Muscle layer of colon (tissue), 2 donors: ENCODE measurements around the gene MYMX.
A peak's percentile ranks its signal among the peaks of the same experiment; 100 is the strongest.

Source experiments
- H3K27ac ChIP-seq: one replicate; pipeline ENCODE4 v1.7.0; 2013; ENCODE audit warnings: low read depth, mild to moderate bottlenecking, low read length, moderate library complexity
- H3K27me3 ChIP-seq, 2 donors: one replicate each; pipeline ENCODE4 v1.7.0; 2013; ENCODE audit warnings: low read length in 2 of 2, mild to moderate bottlenecking in 2 of 2; ENCODE audit not compliant: insufficient read depth in 2 of 2, control insufficient read depth in 1 of 2
- H3K36me3 ChIP-seq: one replicate; pipeline ENCODE4 v1.7.0; 2013; ENCODE audit warnings: mild to moderate bottlenecking, low read length; ENCODE audit not compliant: insufficient read depth
- H3K4me1 ChIP-seq: one replicate; pipeline ENCODE4 v1.7.0; 2013; ENCODE audit warnings: mild to moderate bottlenecking, low read length; ENCODE audit not compliant: insufficient read depth
- H3K4me3 ChIP-seq, 2 donors: one replicate each; pipeline ENCODE4 v1.7.0; 2013; ENCODE audit warnings: low read length in 2 of 2, low read depth in 1 of 2, mild to moderate bottlenecking in 1 of 2, moderate library complexity in 1 of 2
- H3K9ac ChIP-seq: one replicate; pipeline ENCODE4 v1.7.0; 2013; ENCODE audit warnings: low read length
- H3K9me3 ChIP-seq: one replicate; pipeline ENCODE4 v1.7.0; 2013; ENCODE audit warnings: mild to moderate bottlenecking, low read length
- donor health status: abdominal sarcoma.
- donor health status: Adenocarcinoma of cecum.

Gene MYMX

DNA sequence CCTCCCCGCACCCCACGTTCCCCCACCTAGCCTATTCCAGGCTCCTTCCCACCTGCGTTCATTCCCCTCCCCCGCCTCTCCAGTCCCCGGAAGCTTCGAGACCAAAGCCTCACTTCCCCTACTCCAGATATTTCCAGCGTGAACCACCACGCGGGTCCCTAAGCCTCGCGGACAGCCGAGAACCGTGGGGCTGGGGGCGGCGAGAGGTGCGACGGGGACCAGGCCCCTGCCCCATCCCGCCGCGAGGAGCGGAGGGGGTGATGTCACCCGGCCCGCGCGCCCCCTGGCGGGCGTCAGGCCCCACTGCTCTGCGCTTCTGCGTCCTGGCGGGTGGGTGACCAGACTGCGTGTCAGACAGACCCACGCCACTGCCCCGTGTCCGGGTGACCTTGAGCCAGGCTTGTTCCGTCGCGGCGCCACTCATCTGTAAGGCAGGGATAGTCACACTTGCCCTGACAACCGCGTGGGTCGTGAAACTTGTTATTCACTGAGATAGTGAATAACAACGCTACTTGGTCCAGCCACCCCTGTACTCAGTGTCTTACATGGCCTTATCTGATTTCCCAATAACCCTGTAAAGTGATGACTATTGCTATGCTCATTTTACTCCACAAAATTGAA is 21.2 kb downstream of the MYMX start:
- peaks cover 17% of the 10 kb centered on the region for H3K36me3 ChIP-seq
- H3K4me3 ChIP-seq, result peak overlapping the region; percentile 75 to 81
- peak overlapping the region; percentile 97 for H3K27ac ChIP-seq
- H3K9ac ChIP-seq, result peak overlapping the region; percentile 82
- H3K27me3 ChIP-seq, result no peaks in the 10 kb centered on the region
- H3K9me3 ChIP-seq, result no peaks in the 10 kb centered on the region
- peaks cover 45% of the 10 kb centered on the region for H3K4me1 ChIP-seq

DNA sequence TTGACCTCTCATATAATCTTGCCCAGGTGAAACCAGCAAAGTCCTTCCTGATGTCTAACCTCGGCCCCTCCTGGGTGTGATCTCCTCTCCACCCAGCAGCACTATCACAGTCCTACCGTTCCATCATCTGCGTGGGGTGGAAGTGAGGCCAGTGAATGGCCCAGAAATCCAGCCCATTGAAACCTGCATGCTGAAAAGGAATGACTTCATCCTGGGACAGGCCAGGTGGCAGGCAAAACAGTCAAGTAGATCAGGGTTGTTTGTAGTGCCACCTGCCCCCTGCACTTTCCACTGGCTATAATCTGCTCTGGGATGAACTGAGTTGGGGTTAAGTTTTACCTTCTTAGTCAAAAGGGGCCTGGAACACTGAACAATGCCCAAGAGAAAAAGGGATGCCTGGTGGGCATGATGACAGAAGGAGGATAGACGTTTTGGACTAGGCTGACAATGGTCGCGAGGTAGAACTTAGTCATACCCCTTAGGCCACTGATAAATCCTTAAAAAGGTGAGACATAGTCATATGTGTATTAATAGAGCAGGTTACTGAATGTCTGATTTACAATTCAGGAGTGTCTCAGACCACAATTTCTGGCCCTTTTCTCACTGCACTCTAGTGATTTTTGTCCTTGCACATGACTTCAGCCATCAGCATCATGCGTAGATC is 22.1 kb downstream of the MYMX start:
- peak overlapping the region; percentile 0 for H3K9ac ChIP-seq
- H3K36me3 ChIP-seq, result peaks cover 11% of the 10 kb centered on the region
- H3K27me3 ChIP-seq, result no peaks in the 10 kb centered on the region
- H3K4me3 ChIP-seq, result no peak overlapping the region
- no peak overlapping the region for H3K27ac ChIP-seq
- H3K4me1 ChIP-seq, result peaks cover 36% of the 10 kb centered on the region
- no peaks in the 10 kb centered on the region for H3K9me3 ChIP-seq

DNA sequence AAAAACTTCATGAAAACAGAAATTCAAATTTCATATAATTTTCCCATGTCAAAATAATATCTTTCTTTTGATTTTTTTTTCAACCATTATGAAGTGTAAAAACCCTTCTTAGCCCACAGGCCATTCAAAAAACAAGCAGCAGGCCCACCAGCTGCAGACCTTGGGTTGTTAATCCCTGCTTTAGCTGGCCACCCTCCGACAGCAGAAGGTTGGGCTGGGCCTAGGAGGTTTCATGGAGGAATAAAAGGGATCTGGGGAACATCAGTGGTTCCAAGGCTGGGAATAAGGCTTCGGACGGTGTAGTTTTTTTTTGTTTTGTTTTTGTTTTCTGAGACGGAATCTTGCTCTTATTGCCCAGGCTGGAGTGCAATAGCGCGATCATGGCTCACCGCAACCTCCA is 26.6 kb downstream of the MYMX start:
- Histone ChIP-seq H3K4me1 (peaks cover 5% of the 10 kb centered on the region), H3K9me3 (no peaks in the 10 kb centered on the region), H3K27me3 (no peaks in the 10 kb centered on the region), H3K36me3 (no peaks in the 10 kb centered on the region), H3K27ac (no peak overlapping the region), H3K9ac (no peak overlapping the region), H3K4me3 (no peak overlapping the region)

DNA sequence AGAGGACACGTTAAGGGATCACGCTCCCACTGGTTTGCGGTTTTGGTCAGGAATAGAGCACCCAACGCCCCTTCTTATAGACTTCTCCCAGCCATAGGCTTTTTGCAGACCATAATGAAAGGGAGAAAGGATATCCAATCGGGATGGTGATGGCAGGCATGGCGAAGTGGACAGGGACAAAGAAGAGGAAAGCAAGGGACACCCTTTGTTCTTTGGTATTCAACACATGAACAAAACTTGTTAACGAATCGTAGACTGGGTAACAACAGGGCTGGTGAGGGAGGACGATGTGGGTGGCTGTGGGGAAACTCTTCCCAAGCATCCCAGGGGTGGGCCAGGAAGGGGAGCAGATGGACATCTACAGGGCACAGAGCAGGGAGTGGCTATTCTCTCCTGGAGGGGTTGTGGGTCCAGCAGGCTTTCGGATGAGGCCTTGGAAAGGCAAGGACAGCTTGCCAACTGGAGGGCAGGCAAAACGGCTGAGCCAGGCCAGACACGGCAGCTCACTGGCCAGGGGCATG is 28.7 kb downstream of the MYMX start:
- Histone ChIP-seq H3K27me3 (no peaks in the 10 kb centered on the region), H3K9ac (peak overlapping the region; percentile 73), H3K36me3 (peaks cover 19% of the 10 kb centered on the region), H3K4me1 (peaks cover 16% of the 10 kb centered on the region), H3K9me3 (no peaks in the 10 kb centered on the region), H3K4me3 (peak overlapping the region; percentile 85 to 94), H3K27ac (peak overlapping the region; percentile 97)

DNA sequence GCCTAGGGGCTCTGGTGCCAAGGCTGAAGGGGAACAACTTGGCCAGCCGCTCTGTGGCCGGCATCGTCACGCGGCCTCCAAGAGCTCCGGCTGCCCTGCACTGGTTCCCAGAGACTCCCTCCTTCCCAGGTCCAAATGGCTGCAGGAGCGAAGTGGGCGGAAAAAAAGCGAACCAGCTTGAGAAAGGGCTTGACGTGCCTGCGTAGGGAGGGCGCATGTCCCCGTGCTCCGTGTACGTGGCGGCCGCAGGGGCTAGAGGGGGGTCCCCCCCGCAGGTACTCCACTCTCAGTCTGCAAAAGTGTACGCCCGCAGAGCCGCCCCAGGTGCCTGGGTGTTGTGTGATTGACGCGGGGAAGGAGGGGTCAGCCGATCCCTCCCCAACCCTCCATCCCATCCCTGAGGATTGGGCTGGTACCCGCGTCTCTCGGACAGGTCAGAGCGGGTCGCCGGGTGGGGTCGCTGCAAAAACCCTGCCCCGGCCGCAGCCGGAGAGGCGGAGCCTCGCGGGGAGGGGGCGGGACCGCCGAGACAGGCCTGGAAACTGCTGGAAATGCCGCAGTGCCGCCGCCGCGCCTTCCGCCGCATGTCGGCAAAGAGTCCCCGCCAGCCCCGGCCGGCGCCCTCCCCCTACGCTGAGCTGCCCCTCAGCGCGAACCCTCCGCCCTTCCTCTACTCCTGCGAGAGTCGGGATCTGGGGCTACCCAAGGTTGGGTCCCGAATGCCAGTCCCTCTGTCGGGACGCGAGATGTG is 29.4 kb downstream of the MYMX start:
- no peaks in the 10 kb centered on the region for H3K9me3 ChIP-seq
- peak overlapping the region; percentile 73 for H3K9ac ChIP-seq
- H3K36me3 ChIP-seq, result peaks cover 26% of the 10 kb centered on the region
- peaks cover 16% of the 10 kb centered on the region for H3K4me1 ChIP-seq
- H3K27me3 ChIP-seq, result no peaks in the 10 kb centered on the region
- H3K4me3 ChIP-seq, result peak overlapping the region; percentile 85 to 94
- peak overlapping the region; percentile 97 for H3K27ac ChIP-seq

DNA sequence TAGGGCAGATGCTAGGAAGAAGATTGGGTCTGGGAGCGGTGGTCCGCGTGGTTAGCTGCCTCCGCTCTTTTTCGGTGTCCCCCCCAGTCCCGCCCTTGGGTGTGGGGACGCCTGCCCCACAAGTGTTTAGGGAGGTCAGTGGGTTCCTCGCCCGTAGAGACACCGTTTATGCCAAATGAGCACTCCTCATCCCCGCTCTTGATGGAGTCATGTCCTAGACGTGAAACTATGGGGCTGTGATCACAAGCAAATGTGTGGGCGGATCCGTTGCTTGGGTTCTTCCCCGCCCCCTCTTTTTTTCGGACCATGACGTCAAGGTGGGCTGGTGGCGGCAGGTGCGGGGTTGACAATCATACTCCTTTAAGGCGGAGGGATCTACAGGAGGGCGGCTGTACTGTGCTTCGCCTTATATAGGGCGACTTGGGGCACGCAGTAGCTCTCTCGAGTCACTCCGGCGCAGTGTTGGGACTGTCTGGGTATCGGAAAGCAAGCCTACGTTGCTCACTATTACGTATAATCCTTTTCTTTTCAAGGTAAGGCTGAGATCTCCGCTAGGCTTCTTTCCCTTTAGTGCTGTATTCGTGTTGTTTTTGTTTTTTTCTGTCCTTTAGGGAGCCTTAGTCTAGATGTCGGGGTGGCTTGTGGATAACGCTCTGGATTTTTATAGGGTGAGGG is 30.1 kb downstream of the MYMX start, which contains the start of gene HSP90AB1:
TSS of gene HSP90AB1 (plus strand) at position 439 of the 675 bp plus-strand sequence. CDS start 1,529 bp downstream, outside the sequence.
- H3K36me3 ChIP-seq, result peaks cover 33% of the 10 kb centered on the region
- H3K4me1 ChIP-seq, result peaks cover 16% of the 10 kb centered on the region
- no peaks in the 10 kb centered on the region for H3K9me3 ChIP-seq
- H3K27ac ChIP-seq, result peak within 1 kb of the TSS; percentile 97
- peak within 1 kb of the TSS; percentile 85 to 94 for H3K4me3 ChIP-seq
- peak within 1 kb of the TSS; percentile 73 for H3K9ac ChIP-seq
- H3K27me3 ChIP-seq, result no peaks in the 10 kb centered on the region

DNA sequence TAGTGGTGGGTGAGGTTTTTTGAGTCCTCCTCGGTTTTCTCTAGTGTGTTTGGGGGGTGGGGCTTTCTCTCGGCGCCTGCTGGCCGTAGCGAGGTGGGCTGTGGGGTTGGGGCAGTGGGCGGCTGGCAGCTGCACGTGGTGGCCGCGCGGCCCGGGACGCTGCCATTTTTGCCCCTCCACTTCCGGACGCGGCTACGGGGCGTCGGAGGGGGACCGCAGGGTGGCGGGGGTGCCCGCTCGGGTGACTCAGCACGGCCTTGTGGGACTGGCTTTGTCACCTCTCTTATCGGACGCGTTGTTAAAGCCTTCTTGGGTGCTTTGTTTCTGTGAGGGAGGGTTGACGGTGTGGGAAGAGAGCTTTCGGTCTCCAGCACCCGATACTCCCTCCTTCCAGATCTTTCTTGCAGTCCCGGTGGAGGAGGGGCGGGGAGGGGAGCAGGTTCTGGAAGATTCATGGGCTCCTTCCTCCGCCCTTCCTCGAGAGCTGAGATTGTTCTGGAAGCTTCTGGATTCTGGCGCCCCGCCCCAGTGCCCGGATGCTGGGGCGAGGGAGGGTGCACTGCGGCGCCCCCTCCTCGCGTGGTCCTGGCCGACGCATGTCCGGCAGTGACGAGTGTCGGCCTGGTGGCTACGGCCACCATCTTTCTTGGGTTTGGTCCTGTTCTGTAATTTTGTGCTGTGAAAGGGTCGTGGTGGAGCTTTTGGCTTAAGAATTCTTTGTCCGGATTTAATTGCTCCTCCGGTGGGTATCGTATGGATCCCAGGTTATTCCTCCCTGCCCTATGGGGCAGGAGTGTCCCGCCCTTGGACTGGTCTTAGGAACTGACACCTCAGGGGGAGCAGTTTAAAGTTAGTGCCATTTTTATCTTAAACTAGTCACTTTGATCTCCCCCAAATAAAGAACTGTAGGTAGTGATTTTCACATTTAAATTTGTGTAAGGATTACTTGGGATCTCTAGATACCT is 30.9 kb downstream of the MYMX start:
- Histone ChIP-seq H3K9me3 (no peaks in the 10 kb centered on the region), H3K36me3 (peaks cover 38% of the 10 kb centered on the region), H3K9ac (peak overlapping the region; percentile 73), H3K27ac (peak overlapping the region; percentile 97), H3K27me3 (no peaks in the 10 kb centered on the region), H3K4me3 (peak overlapping the region; percentile 85 to 94), H3K4me1 (peaks cover 16% of the 10 kb centered on the region)

DNA sequence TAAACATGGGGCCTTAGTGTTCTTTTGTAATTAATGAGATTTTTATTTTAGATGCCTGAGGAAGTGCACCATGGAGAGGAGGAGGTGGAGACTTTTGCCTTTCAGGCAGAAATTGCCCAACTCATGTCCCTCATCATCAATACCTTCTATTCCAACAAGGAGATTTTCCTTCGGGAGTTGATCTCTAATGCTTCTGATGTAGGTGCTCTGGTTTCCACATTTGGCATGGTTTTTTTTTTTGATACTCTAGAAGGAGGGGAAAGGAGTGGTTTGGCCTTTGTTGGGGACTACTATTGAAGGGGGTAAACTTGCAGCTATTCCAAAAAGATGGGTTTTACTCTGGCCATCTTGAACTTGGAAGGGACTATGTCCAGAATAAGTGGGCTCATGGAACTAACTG is 31.9 kb downstream of the MYMX start:
- Histone ChIP-seq H3K9ac (peak overlapping the region; percentile 73), H3K27ac (peak overlapping the region; percentile 97), H3K4me1 (peaks cover 16% of the 10 kb centered on the region), H3K9me3 (no peaks in the 10 kb centered on the region), H3K27me3 (no peaks in the 10 kb centered on the region), H3K36me3 (peaks cover 47% of the 10 kb centered on the region), H3K4me3 (peak overlapping the region; percentile 85 to 94)

DNA sequence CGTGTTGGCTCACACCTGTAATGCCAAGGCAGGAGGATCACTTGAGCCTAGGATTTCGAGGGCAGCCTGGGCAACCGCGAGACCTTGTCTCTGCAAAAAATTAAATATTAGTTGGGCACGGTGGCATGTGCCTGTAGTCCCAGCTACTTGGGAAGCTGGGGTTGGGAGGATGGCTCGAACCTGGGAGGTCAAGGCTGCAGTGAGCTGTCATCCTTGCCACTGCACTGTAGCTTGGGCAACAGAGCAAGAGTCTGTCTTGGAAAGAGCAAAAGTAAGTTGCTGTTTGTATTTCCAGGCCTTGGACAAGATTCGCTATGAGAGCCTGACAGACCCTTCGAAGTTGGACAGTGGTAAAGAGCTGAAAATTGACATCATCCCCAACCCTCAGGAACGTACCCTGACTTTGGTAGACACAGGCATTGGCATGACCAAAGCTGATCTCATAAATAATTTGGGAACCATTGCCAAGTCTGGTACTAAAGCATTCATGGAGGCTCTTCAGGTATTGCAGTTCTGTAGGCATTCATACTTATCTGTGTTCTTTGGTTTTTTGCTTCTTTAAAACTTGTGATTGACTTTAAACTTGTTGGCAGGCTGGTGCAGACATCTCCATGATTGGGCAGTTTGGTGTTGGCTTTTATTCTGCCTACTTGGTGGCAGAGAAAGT is 32.5 kb downstream of the MYMX start:
- Histone ChIP-seq H3K36me3 (peaks cover 53% of the 10 kb centered on the region), H3K4me1 (peaks cover 16% of the 10 kb centered on the region), H3K27ac (no peak overlapping the region), H3K9me3 (no peaks in the 10 kb centered on the region), H3K27me3 (no peaks in the 10 kb centered on the region), H3K4me3 (no peak overlapping the region), H3K9ac (no peak overlapping the region)
